Osteoblast (primary cell): ENCODE data around the gene PVR. TPM values are rescaled to one million over a fixed set of nuclear protein-coding genes. Genes with fewer than 3 reads are reported as not detected.
"Not testable (repeated sequence)": the region's sequence is repeated elsewhere in the genome, so short reads cannot be mapped to it uniquely, and the experiment has no call there.

Experiments
- DNase-seq: peaks from one replicate; pipeline ENCODE4 v3.0.0; 2011; ENCODE audit warnings: low spot score, mixed read lengths; ENCODE audit not compliant: insufficient read length; ENCODE audit errors: missing footprints
- H2AFZ ChIP-seq: 2 replicates; pipeline ENCODE4 v1.6.0; 2011; ENCODE audit warnings: mild to moderate bottlenecking, low read length
- H3K27ac ChIP-seq: 2 replicates; pipeline ENCODE4 v1.5.1; 2011; ENCODE audit warnings: mild to moderate bottlenecking, low read depth, low read length, moderate library complexity
- H3K27me3 ChIP-seq: 2 replicates; pipeline ENCODE4 v1.6.0; 2012; ENCODE audit warnings: mild to moderate bottlenecking, control low read depth, inconsistent platforms, low read length, moderate library complexity; ENCODE audit not compliant: insufficient read depth
- H3K36me3 ChIP-seq: 2 replicates; pipeline ENCODE4 v1.5.1; 2011; ENCODE audit warnings: mild to moderate bottlenecking, low read length, control low read depth, moderate library complexity; ENCODE audit not compliant: insufficient read depth
- H3K4me1 ChIP-seq: 2 replicates; pipeline ENCODE4 v1.5.1; 2011; ENCODE audit warnings: mild to moderate bottlenecking, low read length, control low read depth, moderate library complexity; ENCODE audit not compliant: insufficient read depth
- H3K4me2 ChIP-seq: 2 replicates; pipeline ENCODE4 v1.6.0; 2011; ENCODE audit warnings: mild to moderate bottlenecking, low read length; ENCODE audit not compliant: insufficient read depth
- H3K4me3 ChIP-seq: fragments of 200-600 bp; sonication (generic); 3 replicates; pipeline ENCODE4 v1.5.1; 2012; ENCODE audit warnings: mild to moderate bottlenecking, low read length, inconsistent platforms; ENCODE audit not compliant: insufficient read depth
- H3K79me2 ChIP-seq: 2 replicates; pipeline ENCODE4 v1.6.0; 2012; ENCODE audit warnings: mild to moderate bottlenecking, low read length, control low read depth, inconsistent platforms; ENCODE audit not compliant: insufficient read depth
- H3K9me3 ChIP-seq: 2 replicates; pipeline ENCODE4 v1.5.1; 2011; ENCODE audit warnings: low read depth, low read length, control low read depth
- H4K20me1 ChIP-seq: 2 replicates; pipeline ENCODE4 v1.6.0; 2012; ENCODE audit warnings: mild to moderate bottlenecking, low read length, control low read depth; ENCODE audit not compliant: insufficient read depth
- CTCF ChIP-seq: IDR thresholded peaks from 2 replicates; pipeline ENCODE4 v1.5.1; 2011; ENCODE audit warnings: mild to moderate bottlenecking, low read depth, low read length, moderate library complexity; ENCODE audit errors: extremely low read depth
- total RNA-seq: library from RNA; depleted of rRNA; stranded (reverse); fragments of >200 nt; gene quantifications from 2 replicates; pipeline ENCODE4 v1.2.3, GENCODE V29; 2012

PVR gene
- total RNA-seq, 1 donor, result 53.6 TPM

GRCh38 chr19:44626048-44626624 lies 17.6 kb upstream of the PVR start:
- TF ChIP-seq CTCF, result no peak
- H2AFZ ChIP-seq, result no peak overlapping the region
- peak overlapping the region; percentile 17 for H3K4me2 ChIP-seq
- no peaks in the 10 kb centered on the region for H4K20me1 ChIP-seq
- H3K4me3 ChIP-seq, result no peak overlapping the region
- H3K27me3 ChIP-seq, result no peaks in the 10 kb centered on the region
- no peaks in the 10 kb centered on the region for H3K36me3 ChIP-seq
- no peaks in the 10 kb centered on the region for H3K9me3 ChIP-seq
- H3K79me2 ChIP-seq, result no peaks in the 10 kb centered on the region
- peaks cover 40% of the 10 kb centered on the region for H3K4me1 ChIP-seq
- H3K27ac ChIP-seq, result peak overlapping the region; percentile 89
- DNase-seq, result peak; percentile 92

GRCh38 chr19:44627631-44628030 lies 16.1 kb upstream of the PVR start:
- no peak for TF ChIP-seq CTCF
- Histone ChIP-seq H4K20me1 (no peaks in the 10 kb centered on the region), H3K79me2 (no peaks in the 10 kb centered on the region), H2AFZ (no peak overlapping the region), H3K27me3 (no peaks in the 10 kb centered on the region), H3K36me3 (no peaks in the 10 kb centered on the region), H3K27ac (peak overlapping the region; percentile 3), H3K4me1 (peaks cover 38% of the 10 kb centered on the region), H3K4me2 (no peak overlapping the region), H3K9me3 (no peaks in the 10 kb centered on the region), H3K4me3 (no peak overlapping the region)
- DNase-seq, result no peak

GRCh38 chr19:44628793-44629192 lies 14.9 kb upstream of the PVR start:
- no peaks in the 10 kb centered on the region for H3K27me3 ChIP-seq
- H3K4me1 ChIP-seq, result peaks cover 28% of the 10 kb centered on the region
- H2AFZ ChIP-seq, result no peak overlapping the region
- H3K36me3 ChIP-seq, result no peaks in the 10 kb centered on the region
- H3K4me3 ChIP-seq, result no peak overlapping the region
- no peak overlapping the region for H3K27ac ChIP-seq
- no peaks in the 10 kb centered on the region for H4K20me1 ChIP-seq
- no peak for DNase-seq
- no peak for TF ChIP-seq CTCF
- H3K4me2 ChIP-seq, result no peak overlapping the region
- H3K9me3 ChIP-seq, result no peaks in the 10 kb centered on the region
- H3K79me2 ChIP-seq, result no peaks in the 10 kb centered on the region

GRCh38 chr19:44631611-44632010 lies 12.1 kb upstream of the PVR start:
- not testable (repeated sequence) for H2AFZ ChIP-seq, H3K4me3 ChIP-seq, H3K79me2 ChIP-seq, H3K4me2 ChIP-seq, H3K27me3 ChIP-seq, H3K9me3 ChIP-seq, DNase-seq, H3K27ac ChIP-seq, H3K36me3 ChIP-seq, H4K20me1 ChIP-seq
- H3K4me1 ChIP-seq, result peaks cover 32% of the 10 kb centered on the region

- Histone ChIP-seq H3K4me2 (peak overlapping the region; percentile 48), H3K27ac (peak overlapping the region; percentile 22), H3K4me1 (peaks cover 24% of the 10 kb centered on the region)
- H2AFZ ChIP-seq, H3K4me3 ChIP-seq, DNase-seq, H3K79me2 ChIP-seq, H3K27me3 ChIP-seq, H3K9me3 ChIP-seq, H3K36me3 ChIP-seq, H4K20me1 ChIP-seq: not testable (repeated sequence)
These were observed 9.7 kb upstream of the PVR start for GRCh38 chr19:44634058-44634457.
